ENCODE results near the gene ARID3A.

ARID3A gene

DNA sequence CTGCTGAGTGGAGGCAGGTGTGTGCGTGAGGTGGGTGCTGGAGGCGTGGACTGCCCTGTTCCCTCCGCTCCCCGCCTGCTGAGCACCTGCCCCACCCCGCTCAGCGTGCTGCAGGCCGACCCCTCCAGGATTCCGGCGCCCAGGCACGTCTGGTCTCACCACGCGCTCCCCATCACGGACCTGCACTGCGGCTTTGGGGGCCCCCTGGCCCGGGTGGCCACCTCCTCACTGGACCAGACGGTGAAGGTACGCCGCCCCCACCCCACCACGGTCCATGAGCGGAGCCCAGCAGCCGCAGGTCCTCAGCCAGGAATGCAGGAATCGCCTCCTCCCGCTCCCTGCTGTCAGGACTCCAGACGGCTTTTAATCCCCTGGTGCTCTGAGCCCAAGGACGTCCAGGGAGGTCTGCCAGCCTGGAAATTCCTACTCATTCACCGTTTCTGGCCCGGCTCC is 64.3 kb downstream of the ARID3A start:
- no peaks in the 10 kb centered on the region for H3K9me2 ChIP-seq (replicated peaks; ENCODE audit: low read depth, low read length)
- H2AFZ ChIP-seq (ENCODE audit: low read length), result no peak overlapping the region
- peaks cover 7% of the 10 kb centered on the region for H3K4me1 ChIP-seq (ENCODE audit: insufficient read depth, low read length, poor library complexity, severe bottlenecking)
- no peak overlapping the region for H3K4me2 ChIP-seq (ENCODE audit: low read depth, low read length, poor library complexity, severe bottlenecking)
- peaks cover 11% of the 10 kb centered on the region for H3K79me2 ChIP-seq (ENCODE audit: insufficient read depth, low read length)
- no peaks in the 10 kb centered on the region; the same call in 1 of the 2 replicates for H3K36me3 ChIP-seq (ENCODE audit: insufficient read depth, low read length)
- TF ChIP-seq EZH2phosphoT487 (IDR thresholded peaks at IDR 0.05; ENCODE audit: borderline replicate concordance) (no peak), CTCF (conservative IDR thresholded peaks at IDR 0.05; ENCODE audit: low read length) (no peak)
- no peaks in the 10 kb centered on the region; the same call in 1 of the 2 replicates for H3F3A ChIP-seq (ENCODE audit: low read depth)
- no peak overlapping the region for H3K9ac ChIP-seq (ENCODE audit: low read depth, low read length, poor library complexity, severe bottlenecking)
- H4K20me1 ChIP-seq (ENCODE audit: insufficient read depth, low read length, poor library complexity, severe bottlenecking), result no peaks in the 10 kb centered on the region
- H3K9me3 ChIP-seq (ENCODE audit: insufficient read depth, low read depth, low read length), result no peaks in the 10 kb centered on the region
- no peaks in the 10 kb centered on the region for H3K27me3 ChIP-seq (ENCODE audit: insufficient read depth, low read length, poor library complexity, severe bottlenecking)
- H3K4me3 ChIP-seq (ENCODE audit: low read length, poor library complexity, severe bottlenecking), result no peak overlapping the region

- no peaks in the 10 kb centered on the region for H3K27me3 ChIP-seq (ENCODE audit: insufficient read depth, low read length, poor library complexity, severe bottlenecking)
- peaks cover 5% of the 10 kb centered on the region; the same call in 1 of the 2 replicates for H3K79me2 ChIP-seq (ENCODE audit: insufficient read depth, low read length)
- no peak overlapping the region for H3K9ac ChIP-seq (ENCODE audit: low read depth, low read length, poor library complexity, severe bottlenecking)
- TF ChIP-seq EZH2phosphoT487 (IDR thresholded peaks at IDR 0.05; ENCODE audit: borderline replicate concordance), result no peak
- no peak for TF ChIP-seq CTCF (conservative IDR thresholded peaks at IDR 0.05; ENCODE audit: low read length)
- no peak overlapping the region for H3K4me3 ChIP-seq (ENCODE audit: low read length, poor library complexity, severe bottlenecking)
- H3K9me3 ChIP-seq (ENCODE audit: insufficient read depth, low read depth, low read length), result no peaks in the 10 kb centered on the region
- H3K4me2 ChIP-seq (ENCODE audit: low read depth, low read length, poor library complexity, severe bottlenecking), result no peak overlapping the region
- peaks cover 1% of the 10 kb centered on the region for H3K4me1 ChIP-seq (ENCODE audit: insufficient read depth, low read length, poor library complexity, severe bottlenecking)
- H3K9me2 ChIP-seq (replicated peaks; ENCODE audit: low read depth, low read length), result no peaks in the 10 kb centered on the region
- H3K36me3 ChIP-seq (ENCODE audit: insufficient read depth, low read length), result no peaks in the 10 kb centered on the region; the same call in 1 of the 2 replicates
- no peak overlapping the region for H2AFZ ChIP-seq (ENCODE audit: low read length)
- no peaks in the 10 kb centered on the region for H4K20me1 ChIP-seq (ENCODE audit: insufficient read depth, low read length, poor library complexity, severe bottlenecking)
- H3F3A ChIP-seq (ENCODE audit: low read depth), result no peaks in the 10 kb centered on the region; the same call in 1 of the 2 replicates
Measured at GRCh38 chr19:990746-991145, 64.9 kb downstream of the ARID3A start.

DNA sequence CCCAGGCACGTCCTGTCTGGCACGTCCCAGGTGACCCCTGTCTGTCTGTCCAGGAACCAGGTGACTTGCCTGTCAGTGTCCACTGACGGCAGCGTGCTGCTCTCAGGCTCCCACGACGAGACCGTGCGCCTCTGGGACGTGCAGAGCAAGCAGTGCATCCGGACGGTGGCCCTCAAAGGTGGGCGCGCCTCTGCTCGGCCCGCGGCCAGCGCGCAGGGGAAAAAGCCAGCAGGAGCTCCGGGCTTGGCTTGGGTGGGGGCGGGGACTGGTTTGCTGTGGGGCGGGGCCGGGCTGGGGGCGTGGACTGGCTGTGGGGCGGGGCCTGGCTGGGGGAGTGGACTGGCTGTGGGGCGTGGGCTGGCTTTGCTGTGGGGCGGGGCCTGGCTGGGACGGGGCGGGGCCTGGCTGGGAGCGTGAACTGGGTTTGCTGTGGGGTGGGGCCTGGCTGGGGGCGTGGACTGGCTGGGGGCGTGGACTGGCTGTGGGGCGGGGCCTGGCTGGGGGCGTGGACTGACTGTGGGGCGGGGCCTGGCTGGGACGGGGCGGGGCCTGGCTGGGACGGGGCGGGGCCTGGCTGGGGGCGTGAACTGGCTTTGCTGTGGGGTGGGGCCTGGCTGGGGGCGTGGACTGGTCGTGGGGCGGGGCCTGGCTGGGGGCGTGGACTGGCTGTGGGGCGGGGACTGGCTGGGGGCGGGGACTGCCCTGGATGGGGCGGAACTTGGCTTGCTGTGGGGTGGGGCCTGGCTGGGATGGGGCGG is 65.5 kb downstream of the ARID3A start:
- H3F3A ChIP-seq (ENCODE audit: low read depth), result no peaks in the 10 kb centered on the region; the same call in 1 of the 2 replicates
- TF ChIP-seq EZH2phosphoT487 (IDR thresholded peaks at IDR 0.05; ENCODE audit: borderline replicate concordance) (no peak), CTCF (conservative IDR thresholded peaks at IDR 0.05; ENCODE audit: low read length) (no peak)
- no peak overlapping the region for H3K4me3 ChIP-seq (ENCODE audit: low read length, poor library complexity, severe bottlenecking)
- H2AFZ ChIP-seq (ENCODE audit: low read length), result no peak overlapping the region
- no peak overlapping the region for H3K4me2 ChIP-seq (ENCODE audit: low read depth, low read length, poor library complexity, severe bottlenecking)
- no peaks in the 10 kb centered on the region for H4K20me1 ChIP-seq (ENCODE audit: insufficient read depth, low read length, poor library complexity, severe bottlenecking)
- no peak overlapping the region for H3K9ac ChIP-seq (ENCODE audit: low read depth, low read length, poor library complexity, severe bottlenecking)
- no peaks in the 10 kb centered on the region for H3K9me3 ChIP-seq (ENCODE audit: insufficient read depth, low read depth, low read length)
- no peaks in the 10 kb centered on the region for H3K4me1 ChIP-seq (ENCODE audit: insufficient read depth, low read length, poor library complexity, severe bottlenecking)
- no peaks in the 10 kb centered on the region for H3K27me3 ChIP-seq (ENCODE audit: insufficient read depth, low read length, poor library complexity, severe bottlenecking)
- H3K79me2 ChIP-seq (ENCODE audit: insufficient read depth, low read length), result no peaks in the 10 kb centered on the region
- H3K9me2 ChIP-seq (replicated peaks; ENCODE audit: low read depth, low read length), result no peaks in the 10 kb centered on the region
- H3K36me3 ChIP-seq (ENCODE audit: insufficient read depth, low read length), result no peaks in the 10 kb centered on the region; the same call in 1 of the 2 replicates

Measured in Loucy (cell line).